Panc1 (cell line): Measurements from ENCODE around the gene DLGAP1. TPM values are rescaled to one million over a fixed set of nuclear protein-coding genes. Genes with fewer than 3 reads are reported as not detected.

Experiments
- ATAC-seq: fragments of 200-7000 bp; cut with Tn5 transposase; 2 replicates; pipeline ENCODE4 v1.9.1; 2020; ENCODE audit warnings: mild to moderate bottlenecking, moderate library complexity
- BruUV-seq: library from RNA; stranded (reverse); fragments of 400-500 nt; replicated peaks from 2 replicates; lab custom pipeline; 2021; lab: Mats Ljungman, UMichigan
- CTCF ChIA-PET: fragments of 300-600 bp; sonication (Branson Sonifier 250); formaldehyde crosslinking; loops from one replicate; lab custom pipeline; 2022; ENCODE audit warnings: antibody characterized with exemption; lab: Charles Lee
- POLR2A ChIA-PET: fragments of 300-600 bp; sonication (Branson Sonifier 250); formaldehyde crosslinking; loops from one replicate; lab custom pipeline; 2022; ENCODE audit warnings: antibody characterized with exemption; lab: Charles Lee
- DNase-seq: peaks from one replicate; pipeline ENCODE4 v3.0.0-alpha.2; 2010; ENCODE audit warnings: low read depth, low spot score
- H3K27ac ChIP-seq: 2 replicates; pipeline ENCODE4 v1.5.1; 2011; ENCODE audit warnings: mild to moderate bottlenecking, low read length, inconsistent platforms
- H3K27me3 ChIP-seq: fragments of 200-500 bp; sonication (Bioruptor generic); 2 replicates; pipeline ENCODE4 v1.6.0; 2014; ENCODE audit warnings: low read length, inconsistent platforms; ENCODE audit not compliant: control insufficient read depth, insufficient read depth
- H3K36me3 ChIP-seq: fragments of 200-500 bp; sonication (Bioruptor generic); 2 replicates; pipeline ENCODE4 v1.5.1; 2014; ENCODE audit warnings: inconsistent platforms, mild to moderate bottlenecking, low read length, moderate library complexity; ENCODE audit not compliant: control insufficient read depth, insufficient read depth
- H3K4me1 ChIP-seq: 2 replicates; pipeline ENCODE4 v1.5.1; 2011; ENCODE audit warnings: inconsistent platforms, mild to moderate bottlenecking, low read length, moderate library complexity; ENCODE audit not compliant: control insufficient read depth, insufficient read depth
- H3K4me3 ChIP-seq, 2 experiments: 2 replicates each; pipeline ENCODE4 v1.5.1; 2011 to 2012; ENCODE audit warnings: low read depth in 2 of 2, low read length in 2 of 2, mild to moderate bottlenecking in 2 of 2, inconsistent platforms in 1 of 2, moderate library complexity in 1 of 2
- H3K9me3 ChIP-seq: fragments of 200-500 bp; sonication (Bioruptor generic); 2 replicates; pipeline ENCODE4 v1.5.1; 2014; ENCODE audit warnings: low read depth, mild to moderate bottlenecking, inconsistent platforms, low read length, moderate library complexity; ENCODE audit not compliant: control insufficient read depth, insufficient read depth
- POLR2AphosphoS5 ChIP-seq: IDR thresholded peaks from 2 replicates; pipeline ENCODE4 v1.6.1; 2012; ENCODE audit warnings: mild to moderate bottlenecking, low read depth, low read length, moderate library complexity
- SIN3A ChIP-seq: IDR thresholded peaks from 2 replicates; pipeline ENCODE4 v1.6.1; 2012; ENCODE audit warnings: low read depth, mild to moderate bottlenecking, low read length, moderate library complexity, borderline replicate concordance; ENCODE audit not compliant: insufficient read depth
- TCF7L2 ChIP-seq: IDR thresholded peaks from 2 replicates; pipeline ENCODE4 v1.6.1; 2011; ENCODE audit warnings: mild to moderate bottlenecking, low read depth, low read length, inconsistent platforms
- in situ Hi-C: cut with HindIII; loops from 2 replicates; pipeline ENCODE4 v1.10.0; 2016; ENCODE audit warnings: low sequenced_read_pairs, low pct_unique_long_range_greater_than_20kb
- intact Hi-C: fragments of 100-400 bp; cut with micrococcal nuclease; formaldehyde crosslinking; loops from one replicate; pipeline ENCODE4 v1.10.0; 2022; ENCODE audit not compliant: unreplicated experiment
- total RNA-seq: library from RNA; stranded (reverse); gene quantifications from one replicate; pipeline ENCODE4 v1.2.1, GENCODE V29; 2021; ENCODE audit not compliant: unreplicated experiment
- TF ChIP-seq, protein P1 (sequence below), 2 experiments: IDR thresholded peaks; 2 replicates each; pipeline ENCODE4 v1.6.1; 2011 to 2012; ENCODE audit warnings: low read depth in 2 of 2, control low read depth in 1 of 2, low read length in 1 of 2, mild to moderate bottlenecking in 1 of 2, moderate library complexity in 1 of 2; ENCODE audit not compliant: insufficient read depth in 1 of 2
- TF ChIP-seq, protein P2 (sequence below): fragments of 450-650 bp; IDR thresholded peaks from 2 replicates; pipeline ENCODE4 v1.5.1; 2017; ENCODE audit warnings: mild to moderate bottlenecking

Gene DLGAP1
- total RNA-seq, 1 experiment from 2014 or later, result 1.8 TPM

DNA sequence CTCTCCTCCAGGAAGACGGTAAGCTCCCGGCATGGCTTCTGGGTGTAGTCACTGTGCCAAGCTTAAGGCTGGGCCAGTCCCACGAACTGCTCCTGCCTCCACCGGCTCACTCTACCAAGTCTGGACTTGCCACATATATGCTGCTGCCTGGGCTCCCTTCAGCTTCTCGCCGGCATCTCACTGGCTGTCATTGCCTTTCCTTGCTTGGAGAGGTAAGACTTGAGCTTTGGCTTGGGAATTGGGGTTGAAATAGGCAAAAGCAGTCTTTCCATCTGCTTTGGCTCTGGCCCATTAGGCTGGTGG, 524.1 kb downstream of the DLGAP1 start:
- ATAC-seq, result no peak
- intact Hi-C loops, result no loop called here
- no TSS peak for BruUV-seq

DNA sequence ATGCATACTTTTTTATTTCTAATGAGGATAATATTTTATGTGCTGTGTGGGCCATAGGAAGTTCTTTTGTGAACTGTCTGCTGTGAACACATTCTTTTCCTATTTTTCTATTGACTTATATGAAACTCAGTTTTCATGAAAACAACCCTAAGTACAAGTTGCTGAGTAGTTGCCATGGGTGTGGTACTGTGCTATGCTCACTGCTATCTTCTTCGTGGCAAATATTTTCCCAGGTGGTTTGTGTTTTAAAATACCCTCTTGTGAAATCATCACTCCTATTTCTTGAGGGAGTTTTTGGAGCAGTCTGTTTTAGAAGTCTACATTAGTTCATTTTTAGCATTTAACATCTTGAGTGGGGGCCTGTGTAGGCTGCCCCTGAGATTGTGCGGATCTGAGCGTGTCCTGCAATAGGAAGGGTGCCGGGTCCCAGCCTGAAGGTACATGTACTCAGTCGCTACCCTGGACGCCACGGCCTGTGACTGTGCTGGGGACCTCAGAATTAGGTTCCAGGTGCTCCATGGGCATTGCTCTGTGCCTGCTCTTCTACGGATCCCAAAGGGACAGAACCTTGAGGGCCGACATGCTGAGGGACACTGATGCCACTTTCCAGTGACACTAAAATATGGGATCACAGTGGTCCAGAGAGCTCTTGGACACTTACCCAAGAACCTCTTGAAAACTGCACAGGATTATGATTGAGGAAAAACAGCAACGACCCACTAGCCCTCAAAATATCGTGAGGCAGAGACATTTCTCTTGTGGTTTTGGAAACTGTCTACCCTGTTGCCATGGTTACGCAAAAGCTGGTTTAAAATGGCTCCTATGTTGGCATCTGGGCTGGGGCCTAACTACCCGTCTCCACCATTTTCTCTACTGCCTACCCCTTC, 524.7 kb downstream of the DLGAP1 start:
- TF ChIP-seq SIN3A (no peak), POLR2AphosphoS5 (no peak), TCF7L2 (no peak)
- TF ChIP-seq, protein P1, sequence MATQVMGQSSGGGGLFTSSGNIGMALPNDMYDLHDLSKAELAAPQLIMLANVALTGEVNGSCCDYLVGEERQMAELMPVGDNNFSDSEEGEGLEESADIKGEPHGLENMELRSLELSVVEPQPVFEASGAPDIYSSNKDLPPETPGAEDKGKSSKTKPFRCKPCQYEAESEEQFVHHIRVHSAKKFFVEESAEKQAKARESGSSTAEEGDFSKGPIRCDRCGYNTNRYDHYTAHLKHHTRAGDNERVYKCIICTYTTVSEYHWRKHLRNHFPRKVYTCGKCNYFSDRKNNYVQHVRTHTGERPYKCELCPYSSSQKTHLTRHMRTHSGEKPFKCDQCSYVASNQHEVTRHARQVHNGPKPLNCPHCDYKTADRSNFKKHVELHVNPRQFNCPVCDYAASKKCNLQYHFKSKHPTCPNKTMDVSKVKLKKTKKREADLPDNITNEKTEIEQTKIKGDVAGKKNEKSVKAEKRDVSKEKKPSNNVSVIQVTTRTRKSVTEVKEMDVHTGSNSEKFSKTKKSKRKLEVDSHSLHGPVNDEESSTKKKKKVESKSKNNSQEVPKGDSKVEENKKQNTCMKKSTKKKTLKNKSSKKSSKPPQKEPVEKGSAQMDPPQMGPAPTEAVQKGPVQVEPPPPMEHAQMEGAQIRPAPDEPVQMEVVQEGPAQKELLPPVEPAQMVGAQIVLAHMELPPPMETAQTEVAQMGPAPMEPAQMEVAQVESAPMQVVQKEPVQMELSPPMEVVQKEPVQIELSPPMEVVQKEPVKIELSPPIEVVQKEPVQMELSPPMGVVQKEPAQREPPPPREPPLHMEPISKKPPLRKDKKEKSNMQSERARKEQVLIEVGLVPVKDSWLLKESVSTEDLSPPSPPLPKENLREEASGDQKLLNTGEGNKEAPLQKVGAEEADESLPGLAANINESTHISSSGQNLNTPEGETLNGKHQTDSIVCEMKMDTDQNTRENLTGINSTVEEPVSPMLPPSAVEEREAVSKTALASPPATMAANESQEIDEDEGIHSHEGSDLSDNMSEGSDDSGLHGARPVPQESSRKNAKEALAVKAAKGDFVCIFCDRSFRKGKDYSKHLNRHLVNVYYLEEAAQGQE (IDR thresholded peaks at IDR 0.05; ENCODE audit: insufficient read depth in 1 of 2, low read depth in 2 of 2, low read length in 1 of 2), result no peak
- TF ChIP-seq, protein P2, sequence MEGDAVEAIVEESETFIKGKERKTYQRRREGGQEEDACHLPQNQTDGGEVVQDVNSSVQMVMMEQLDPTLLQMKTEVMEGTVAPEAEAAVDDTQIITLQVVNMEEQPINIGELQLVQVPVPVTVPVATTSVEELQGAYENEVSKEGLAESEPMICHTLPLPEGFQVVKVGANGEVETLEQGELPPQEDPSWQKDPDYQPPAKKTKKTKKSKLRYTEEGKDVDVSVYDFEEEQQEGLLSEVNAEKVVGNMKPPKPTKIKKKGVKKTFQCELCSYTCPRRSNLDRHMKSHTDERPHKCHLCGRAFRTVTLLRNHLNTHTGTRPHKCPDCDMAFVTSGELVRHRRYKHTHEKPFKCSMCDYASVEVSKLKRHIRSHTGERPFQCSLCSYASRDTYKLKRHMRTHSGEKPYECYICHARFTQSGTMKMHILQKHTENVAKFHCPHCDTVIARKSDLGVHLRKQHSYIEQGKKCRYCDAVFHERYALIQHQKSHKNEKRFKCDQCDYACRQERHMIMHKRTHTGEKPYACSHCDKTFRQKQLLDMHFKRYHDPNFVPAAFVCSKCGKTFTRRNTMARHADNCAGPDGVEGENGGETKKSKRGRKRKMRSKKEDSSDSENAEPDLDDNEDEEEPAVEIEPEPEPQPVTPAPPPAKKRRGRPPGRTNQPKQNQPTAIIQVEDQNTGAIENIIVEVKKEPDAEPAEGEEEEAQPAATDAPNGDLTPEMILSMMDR, result no peak
- no TSS peak for BruUV-seq
- ChIA-PET CTCF (no interaction called here), POLR2A (no interaction called here)
- no peaks in the 10 kb centered on the region for H3K4me1 ChIP-seq
- H3K27me3 ChIP-seq, result no peaks in the 10 kb centered on the region
- no peak overlapping the region for H3K27ac ChIP-seq
- intact Hi-C loops (no loop called here), in situ Hi-C loops (no loop called here)
- no peaks in the 10 kb centered on the region for H3K36me3 ChIP-seq
- ATAC-seq, result no peak
- no peak overlapping the region for H3K4me3 ChIP-seq
- no peak for DNase-seq
- no peaks in the 10 kb centered on the region for H3K9me3 ChIP-seq

More for the DNA sequence above, 524.1 kb downstream of the DLGAP1 start:
- TF ChIP-seq, protein P2, result no peak
- TF ChIP-seq SIN3A (no peak), TCF7L2 (no peak), POLR2AphosphoS5 (no peak)
- TF ChIP-seq, protein P1 (IDR thresholded peaks at IDR 0.05; ENCODE audit: insufficient read depth in 1 of 2, low read depth in 2 of 2, low read length in 1 of 2), result no peak
- DNase-seq, result no peak
- H3K36me3 ChIP-seq, result no peaks in the 10 kb centered on the region
- ChIA-PET CTCF (no interaction called here), POLR2A (interaction anchor here (0.6 kb wide), 1 partner anchor 109 kb away, joined by 7 read pairs; no protein-coding TSS in a partner anchor)
- no peak overlapping the region for H3K27ac ChIP-seq
- H3K4me1 ChIP-seq, result no peaks in the 10 kb centered on the region
- no peak overlapping the region for H3K4me3 ChIP-seq
- in situ Hi-C loops, result no loop called here
- H3K27me3 ChIP-seq, result no peaks in the 10 kb centered on the region
- H3K9me3 ChIP-seq, result no peaks in the 10 kb centered on the region
